ENCODE measurements around the gene MCUR1. TPM values are rescaled to one million over a fixed set of nuclear protein-coding genes. Genes with fewer than 3 reads are reported as not detected.

The MCUR1 gene
- total RNA-seq, 8 experiments from 2014 or later, result 8.1 to 27.4 (median 13.4) TPM

DNA sequence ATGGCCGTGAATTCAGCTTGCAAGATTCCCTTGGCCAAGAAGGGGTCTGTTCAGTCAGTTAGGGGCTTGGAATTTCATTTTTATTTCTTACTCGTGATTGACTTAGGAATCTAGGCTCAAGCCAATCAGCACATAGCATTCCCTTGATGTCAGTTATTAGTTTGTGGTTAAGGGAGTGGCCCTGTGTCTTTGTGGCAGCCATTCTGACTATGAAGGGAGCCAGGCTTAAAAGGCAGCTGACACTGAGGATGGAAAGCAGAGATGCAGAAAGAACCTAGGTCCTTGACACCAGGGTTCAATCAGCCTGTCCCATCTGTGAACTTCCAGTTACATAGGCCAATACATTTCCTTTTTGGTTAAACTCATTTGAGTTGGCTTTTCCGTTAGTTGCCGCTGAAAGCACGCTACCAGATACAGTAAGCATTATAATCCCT, 48.1 kb downstream of the MCUR1 start:
- ATAC-seq (replicated peaks in 6 of 8), result peak in 3 of 8 experiments; percentile 59 to 74 (median 66)
- Histone ChIP-seq H3K27ac (no peak overlapping the region), H3K4me1 (replicated peaks in 1 of 2) (peaks cover 22 to 34% of the 10 kb centered on the region in 2 donors), H3K4me3 (no peak overlapping the region)
- in situ Hi-C loops (cut with MboI; ENCODE audit: low pct_unique_long_range_greater_than_20kb in 2 of 9, low sequenced_read_pairs in 9 of 9, unreplicated experiment in 9 of 9), result no loop called here
- WGBS, 10 experiments, result 20 to 100% (median 70%) methylated on average over 1 to 4 of the region's 5 CpGs; no CpG with 5 or more reads in 1 of the 10 experiments

DNA sequence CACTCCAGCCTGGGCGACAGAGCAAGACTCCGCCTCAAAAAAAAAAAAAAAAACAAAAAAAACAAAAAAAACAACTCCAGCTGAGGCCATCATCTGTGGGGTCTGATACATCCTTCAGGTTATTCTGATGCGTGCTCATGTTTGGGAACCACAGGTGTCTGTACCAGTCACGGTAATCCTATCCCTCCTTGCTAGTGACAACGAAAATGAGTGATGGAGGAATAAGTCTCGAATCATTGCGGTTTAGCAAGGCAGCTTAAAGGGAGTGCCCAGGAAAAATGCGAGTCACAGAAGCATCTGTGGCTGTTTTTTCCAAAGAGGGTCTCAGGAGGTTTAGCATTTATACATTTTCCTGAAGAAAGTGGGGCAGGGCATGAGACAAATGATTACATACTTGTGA, 48.8 kb downstream of the MCUR1 start:
- WGBS, 10 experiments, result 28 to 86% (median 74%) methylated on average over 3 to 8 of the region's 8 CpGs; no CpG with 5 or more reads in 1 of the 10 experiments
- Histone ChIP-seq H3K4me3 (no peak overlapping the region), H3K27ac (no peak overlapping the region), H3K4me1 (replicated peaks in 1 of 2) (peaks cover 28 to 40% of the 10 kb centered on the region in 2 donors)
- in situ Hi-C loops (cut with MboI; ENCODE audit: low pct_unique_long_range_greater_than_20kb in 2 of 9, low sequenced_read_pairs in 9 of 9, unreplicated experiment in 9 of 9), result no loop called here
- ATAC-seq (replicated peaks in 6 of 8), result peak in 3 of 8 experiments; percentile 17 to 39 (median 23)

DNA sequence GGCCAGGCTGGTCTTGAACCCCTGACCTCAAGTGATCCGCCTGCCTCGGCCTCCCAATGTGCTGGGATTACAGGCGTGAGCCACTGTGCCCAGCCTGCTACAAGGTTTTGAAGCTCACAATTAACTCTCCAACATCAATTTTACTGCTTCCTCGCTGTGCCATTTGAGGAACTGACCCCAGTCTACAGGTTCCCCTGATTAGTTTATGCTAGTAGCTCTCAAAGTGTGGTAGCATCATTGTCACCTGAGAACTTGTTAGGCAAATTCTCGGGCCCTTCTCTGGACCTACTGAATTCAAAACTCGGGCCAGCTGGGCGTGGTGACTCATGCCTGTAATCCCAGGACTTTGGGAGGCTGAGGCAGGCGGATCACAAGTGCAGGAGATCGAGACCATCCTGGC, 49.4 kb downstream of the MCUR1 start:
- 81 to 100% (median 93%) methylated on average over 2 to 9 of the region's 9 CpGs; no CpG with 5 or more reads in 4 of the 10 experiments for WGBS, 10 experiments
- Histone ChIP-seq H3K27ac (no peak overlapping the region), H3K4me1 (replicated peaks in 1 of 2) (peaks cover 28 to 40% of the 10 kb centered on the region in 2 donors), H3K4me3 (no peak overlapping the region)
- in situ Hi-C loops (cut with MboI; ENCODE audit: low pct_unique_long_range_greater_than_20kb in 2 of 9, low sequenced_read_pairs in 9 of 9, unreplicated experiment in 9 of 9), result no loop called here
- no peak for ATAC-seq (replicated peaks in 6 of 8)

DNA sequence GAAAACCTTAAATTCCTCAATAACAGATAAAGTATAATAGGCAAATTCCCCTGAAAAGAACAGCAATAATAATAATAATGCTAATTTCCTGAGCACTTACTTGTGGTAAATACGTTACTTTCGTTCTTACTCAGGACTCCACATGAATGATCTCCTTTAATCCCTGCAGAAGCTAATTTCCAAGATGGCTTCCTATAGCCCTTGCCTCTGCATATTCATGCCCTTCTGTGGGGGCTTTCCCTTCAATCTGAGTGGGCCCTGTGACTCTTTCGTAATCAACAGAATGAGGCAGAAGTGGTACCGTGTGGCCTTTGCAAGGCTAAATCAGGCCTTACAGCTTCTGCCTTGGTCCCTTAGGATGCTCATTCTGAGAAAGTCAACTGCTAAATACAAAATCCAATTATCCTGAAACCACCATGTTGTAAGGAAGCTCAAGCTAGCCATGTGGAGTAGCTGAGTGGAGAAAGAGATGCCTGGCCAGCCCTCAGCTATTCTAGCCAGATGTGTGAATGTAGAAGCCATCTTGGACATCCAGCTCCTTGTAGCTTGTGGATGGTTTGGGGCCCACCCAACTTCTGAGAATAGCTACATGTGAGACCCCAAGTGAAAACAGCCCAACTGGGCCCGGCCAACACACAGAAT, 50.5 kb downstream of the MCUR1 start:
- in situ Hi-C loops (cut with MboI; ENCODE audit: low pct_unique_long_range_greater_than_20kb in 2 of 9, low sequenced_read_pairs in 9 of 9, unreplicated experiment in 9 of 9), result no loop called here
- Histone ChIP-seq H3K4me1 (replicated peaks in 1 of 2) (peaks cover 28 to 40% of the 10 kb centered on the region in 2 donors), H3K4me3 (no peak overlapping the region), H3K27ac (no peak overlapping the region)
- 83 to 100% (median 90%) methylated on average over 1 to 5 of the region's 5 CpGs; no CpG with 5 or more reads in 3 of the 10 experiments for WGBS, 10 experiments
- no peak for ATAC-seq (replicated peaks in 6 of 8)

DNA sequence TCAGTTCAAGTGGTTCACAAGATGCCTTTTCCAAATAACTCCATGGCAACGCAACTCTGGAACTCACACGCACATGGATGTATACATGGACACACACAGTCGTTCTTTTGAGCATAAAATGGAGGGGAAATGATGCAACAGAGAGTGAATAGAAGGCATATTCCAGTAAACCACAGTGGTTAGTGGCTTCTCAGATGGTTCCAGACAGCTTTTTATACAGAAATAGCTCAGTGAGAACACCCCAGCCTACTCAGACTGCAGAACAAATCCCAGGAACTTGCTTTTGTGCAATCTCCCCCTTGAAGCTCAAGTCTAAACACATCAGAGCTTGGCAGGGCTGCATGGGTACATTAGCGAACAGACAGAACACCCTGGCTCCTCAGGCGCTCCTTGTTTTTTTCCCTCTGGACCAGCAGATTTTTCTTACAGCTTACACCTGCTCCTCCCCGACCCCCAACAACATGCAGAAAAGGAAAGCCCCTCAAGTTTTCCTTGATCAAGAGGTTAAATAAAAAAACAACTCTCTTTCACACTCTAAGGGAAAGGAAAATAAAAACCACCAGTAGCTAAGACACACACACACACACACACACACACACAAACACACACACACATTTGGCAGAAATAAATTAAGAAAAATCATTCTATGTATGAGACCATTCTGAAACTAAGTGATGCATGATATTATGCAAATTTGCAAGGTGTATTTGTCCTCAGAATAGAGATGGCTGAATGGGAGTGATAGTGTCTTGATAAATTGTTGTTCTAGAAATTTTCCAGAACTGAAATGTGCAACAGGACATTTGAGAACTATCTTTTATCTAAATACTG, 51.5 kb downstream of the MCUR1 start:
- in situ Hi-C loops (cut with MboI; ENCODE audit: low pct_unique_long_range_greater_than_20kb in 2 of 9, low sequenced_read_pairs in 9 of 9, unreplicated experiment in 9 of 9), result no loop called here
- no peak overlapping the region for H3K4me3 ChIP-seq
- H3K27ac ChIP-seq, result peak overlapping the region; percentile 10 to 19
- WGBS, 10 experiments, result 0 to 95% (median 42%) methylated on average over 1 to 6 of the region's 6 CpGs; no CpG with 5 or more reads in 2 of the 10 experiments
- ATAC-seq (replicated peaks in 6 of 8), result peak; percentile 11 to 83 (median 56)
- H3K4me1 ChIP-seq (replicated peaks in 1 of 2), result peaks cover 28 to 40% of the 10 kb centered on the region in 2 donors

DNA sequence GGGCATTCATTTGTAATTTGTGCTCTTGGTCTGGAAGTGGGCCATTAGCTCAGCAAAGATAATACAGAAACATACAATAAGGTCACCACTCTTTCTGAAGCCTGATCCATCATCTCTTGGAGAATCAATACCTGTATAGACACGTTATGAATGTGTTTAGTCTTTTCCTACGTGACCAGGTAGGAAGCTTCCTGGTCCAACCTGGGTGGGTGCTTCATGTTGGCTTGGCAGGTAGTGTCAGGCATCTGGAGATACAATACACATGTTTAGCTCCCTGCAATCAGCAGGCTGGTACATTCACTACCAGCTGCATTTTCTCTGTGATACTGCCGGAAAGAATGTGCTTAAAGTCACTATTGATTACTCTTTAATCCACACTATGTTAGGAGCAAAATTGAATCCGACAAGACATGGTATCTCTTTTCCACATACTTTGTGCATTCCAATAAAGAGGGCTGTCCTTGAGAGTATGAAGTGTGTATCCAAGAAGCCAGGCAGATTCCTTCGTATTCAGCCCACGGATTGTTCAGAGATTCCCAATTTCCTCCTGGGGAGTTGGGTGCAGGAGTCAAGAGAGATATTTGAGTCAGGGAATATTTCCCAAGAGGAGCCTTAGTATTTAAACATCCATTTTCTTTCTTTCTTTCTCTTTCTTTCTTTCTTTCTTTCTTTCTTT, 52.9 kb downstream of the MCUR1 start:
- Histone ChIP-seq H3K27ac (no peak overlapping the region), H3K4me3 (no peak overlapping the region), H3K4me1 (replicated peaks in 1 of 2) (peaks cover 22 to 32% of the 10 kb centered on the region in 2 donors)
- ATAC-seq (replicated peaks in 6 of 8), result peak in 1 of 8 experiments; percentile 25
- WGBS, 10 experiments, result 14 to 100% (median 79%) methylated on average over 1 to 5 of the region's 6 CpGs
- in situ Hi-C loops (cut with MboI; ENCODE audit: low pct_unique_long_range_greater_than_20kb in 2 of 9, low sequenced_read_pairs in 9 of 9, unreplicated experiment in 9 of 9), result no loop called here

DNA sequence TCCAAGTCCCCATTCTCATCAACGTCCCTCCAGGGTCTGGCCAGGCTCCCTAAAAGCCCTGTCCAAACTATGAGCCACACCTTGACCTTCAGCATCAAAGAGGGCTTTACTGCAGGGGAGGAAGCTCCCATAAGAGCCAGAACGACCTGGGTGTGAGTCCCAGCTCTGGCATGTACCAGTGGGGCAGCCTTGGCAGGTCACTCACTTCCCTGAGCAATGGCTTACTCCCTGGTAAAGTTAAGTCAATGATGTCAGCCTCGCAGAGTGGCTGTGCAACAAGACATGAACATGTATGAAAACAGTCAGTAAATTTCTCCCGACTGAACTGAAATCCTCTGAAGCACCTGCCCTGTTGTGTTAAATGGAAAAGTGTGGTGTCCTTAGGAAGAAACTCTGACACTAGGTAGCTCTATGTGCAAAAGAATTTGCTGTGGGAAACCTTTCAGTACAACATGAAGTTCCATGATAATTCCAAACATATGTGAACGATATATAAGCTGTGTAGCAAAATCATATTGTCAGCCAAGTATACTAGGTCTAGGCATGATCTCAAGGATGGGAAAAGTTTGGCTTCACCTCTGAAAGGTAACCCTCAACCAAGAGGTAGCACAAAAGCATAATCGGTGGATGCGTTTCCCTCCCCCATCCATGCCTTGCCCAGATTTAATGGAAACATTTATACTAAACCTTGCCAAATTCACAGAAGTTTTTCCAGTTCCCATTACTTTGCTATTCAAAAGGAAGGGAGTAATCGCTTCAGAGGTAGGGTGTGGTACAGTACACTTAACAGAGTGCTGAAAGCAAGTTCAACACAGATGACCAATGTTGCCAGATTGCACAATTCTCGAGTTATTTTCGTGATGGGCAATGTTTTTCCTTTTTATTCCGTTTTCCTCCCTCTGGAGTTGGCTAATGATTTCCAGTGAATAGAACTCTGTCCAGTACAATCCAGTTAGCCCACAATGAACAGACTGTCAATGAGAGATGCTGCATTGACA, 53.8 kb downstream of the MCUR1 start:
- peak in 6 of 8 experiments; percentile 17 to 93 (median 67) for ATAC-seq (replicated peaks in 6 of 8)
- H3K27ac ChIP-seq, result no peak overlapping the region
- in situ Hi-C loops (cut with MboI; ENCODE audit: low pct_unique_long_range_greater_than_20kb in 2 of 9, low sequenced_read_pairs in 9 of 9, unreplicated experiment in 9 of 9), result no loop called here
- peaks cover 22 to 24% of the 10 kb centered on the region in 2 donors for H3K4me1 ChIP-seq (replicated peaks in 1 of 2)
- no peak overlapping the region for H3K4me3 ChIP-seq
- WGBS, 10 experiments, result 16 to 100% (median 70%) methylated on average over 2 to 8 of the region's 11 CpGs; no CpG with 5 or more reads in 1 of the 10 experiments

DNA sequence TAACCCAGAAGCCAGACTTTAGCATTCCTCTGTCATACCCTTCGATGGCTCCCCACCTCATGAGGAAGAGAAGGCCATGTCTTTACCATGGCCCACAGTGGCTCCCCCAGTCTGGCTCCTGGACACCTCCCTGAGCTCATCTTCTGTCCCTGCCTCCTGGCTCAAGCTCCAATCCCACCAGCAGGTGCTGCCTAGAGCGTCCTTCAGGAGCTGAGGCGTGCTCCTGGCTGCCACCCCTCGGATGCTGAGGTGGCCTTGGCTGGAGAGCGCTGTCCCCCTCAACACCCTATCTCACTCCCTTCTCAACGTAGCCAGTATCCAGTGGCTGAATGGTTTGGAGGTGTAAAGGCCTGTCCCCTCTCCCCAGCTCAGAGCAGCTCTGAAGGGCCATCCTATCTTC, 55.3 kb downstream of the MCUR1 start:
- H3K4me1 ChIP-seq (replicated peaks in 1 of 2), result peaks cover 22 to 23% of the 10 kb centered on the region in 2 donors
- ATAC-seq (replicated peaks in 6 of 8), result no peak
- in situ Hi-C loops (cut with MboI; ENCODE audit: low pct_unique_long_range_greater_than_20kb in 2 of 9, low sequenced_read_pairs in 9 of 9, unreplicated experiment in 9 of 9), result no loop called here
- WGBS, 10 experiments, result 73 to 100% (median 83%) methylated on average over 1 to 5 of the region's 6 CpGs; no CpG with 5 or more reads in 5 of the 10 experiments
- H3K27ac ChIP-seq, result no peak overlapping the region
- H3K4me3 ChIP-seq, result no peak overlapping the region

DNA sequence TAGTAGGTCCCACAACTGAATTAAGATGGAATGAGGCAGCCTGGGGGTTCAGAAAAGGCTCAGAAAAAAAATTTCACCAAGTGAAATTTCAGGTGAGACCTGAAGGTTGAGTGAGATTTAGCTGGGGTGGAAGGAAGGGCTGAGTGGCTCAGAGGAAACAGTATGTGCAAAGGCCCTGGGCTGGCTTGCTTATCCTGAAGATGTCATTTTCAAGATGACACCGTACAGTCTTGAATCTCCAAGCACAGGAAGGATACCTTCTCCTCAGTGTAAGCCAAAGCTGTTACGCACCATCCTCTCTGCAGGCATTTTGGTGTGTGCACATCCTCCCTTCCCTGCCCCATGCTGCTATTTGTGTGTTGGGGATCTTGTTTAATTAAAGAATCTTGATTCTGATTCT, 59.7 kb downstream of the MCUR1 start:
- Histone ChIP-seq H3K4me3 (no peak overlapping the region), H3K27ac (no peak overlapping the region), H3K4me1 (replicated peaks in 1 of 2) (no peaks in the 10 kb centered on the region)
- in situ Hi-C loops (cut with MboI; ENCODE audit: low pct_unique_long_range_greater_than_20kb in 2 of 9, low sequenced_read_pairs in 9 of 9, unreplicated experiment in 9 of 9), result no loop called here
- 80 to 100% (median 100%) methylated on average over 1 to 2 of the region's 2 CpGs; no CpG with 5 or more reads in 4 of the 10 experiments for WGBS, 10 experiments
- ATAC-seq (replicated peaks in 6 of 8), result no peak

DNA sequence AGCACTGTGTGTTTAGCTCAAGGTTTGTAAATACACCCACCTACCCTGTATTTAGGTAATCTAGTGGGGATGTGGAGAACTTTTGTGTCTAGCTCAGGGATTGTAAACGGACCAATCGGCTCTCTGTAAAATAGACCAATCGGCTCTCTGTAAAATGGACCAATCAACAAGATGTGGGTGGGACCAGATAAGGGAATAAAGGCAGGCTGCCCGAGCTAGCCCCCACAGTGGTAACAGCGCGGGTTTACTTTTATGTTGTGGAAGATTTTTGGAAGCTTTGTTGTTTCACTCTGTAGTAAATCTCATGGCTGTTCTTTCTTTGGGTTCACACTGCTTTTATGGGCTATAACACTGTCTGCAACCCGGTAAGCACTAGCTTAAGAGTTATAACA, 70.6 kb downstream of the MCUR1 start:
- Histone ChIP-seq H3K27ac (no peak overlapping the region), H3K4me1 (replicated peaks in 1 of 2) (no peaks in the 10 kb centered on the region), H3K4me3 (no peak overlapping the region)
- ATAC-seq (replicated peaks in 6 of 8), result no peak
- in situ Hi-C loops (cut with MboI; ENCODE audit: low pct_unique_long_range_greater_than_20kb in 2 of 9, low sequenced_read_pairs in 9 of 9, unreplicated experiment in 9 of 9), result no loop called here
- WGBS, 10 experiments, result 73 to 100% (median 92%) methylated on average over 1 to 4 of the region's 7 CpGs; no CpG with 5 or more reads in 4 of the 10 experiments

DNA sequence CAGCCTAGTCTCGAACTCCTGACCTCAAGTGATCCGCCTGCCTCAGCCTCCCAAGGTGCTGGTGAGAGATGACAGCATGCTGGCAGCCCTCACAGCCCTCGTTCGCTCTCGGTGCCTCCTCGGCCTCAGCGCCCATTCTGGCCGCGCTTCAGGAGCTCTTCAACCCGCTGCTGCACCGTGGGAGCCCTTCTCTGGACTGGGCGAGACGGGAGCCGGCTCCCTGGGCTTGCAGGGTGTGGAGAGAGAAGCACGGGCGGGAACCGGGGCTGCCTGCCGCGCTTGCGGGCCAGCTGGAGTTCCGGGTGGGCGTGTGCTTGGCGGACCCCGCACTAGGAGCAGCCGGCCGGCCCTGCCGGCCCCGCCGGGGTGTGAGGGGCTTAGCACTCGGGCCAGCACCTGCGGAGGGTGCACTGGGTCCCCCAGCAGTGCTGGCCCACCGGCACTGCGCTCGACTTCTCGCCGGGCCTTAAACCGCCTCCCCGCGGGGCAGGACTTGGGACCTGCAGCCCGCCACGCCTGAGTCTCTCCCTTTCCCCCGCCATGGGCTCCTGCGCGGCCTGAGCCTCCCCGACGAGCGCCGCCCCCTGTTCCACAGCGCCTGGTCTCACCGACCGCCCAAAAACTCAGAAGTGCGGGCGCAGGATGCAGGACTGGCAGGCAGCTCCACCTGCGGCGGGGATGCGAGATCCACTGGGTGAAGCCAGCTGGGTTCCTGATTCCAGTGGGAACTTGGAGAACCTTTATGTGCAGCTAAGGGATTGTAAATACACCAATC, 71.2 kb downstream of the MCUR1 start:
- Histone ChIP-seq H3K4me3 (no peak overlapping the region), H3K4me1 (replicated peaks in 1 of 2) (no peaks in the 10 kb centered on the region), H3K27ac (no peak overlapping the region)
- WGBS, 10 experiments, result 46 to 96% (median 68%) methylated on average over 2 to 13 of the region's 56 CpGs; no CpG with 5 or more reads in 6 of the 10 experiments
- ATAC-seq (replicated peaks in 6 of 8), result no peak
- in situ Hi-C loops (cut with MboI; ENCODE audit: low pct_unique_long_range_greater_than_20kb in 2 of 9, low sequenced_read_pairs in 9 of 9, unreplicated experiment in 9 of 9), result no loop called here

Data from motor neuron (in vitro differentiated cells).